A673 (cell line): ENCODE results near the gene P2RX5. TPM values are rescaled to one million over a fixed set of nuclear protein-coding genes. Genes with fewer than 3 reads are reported as not detected.

ENCODE experiments used
- BruUV-seq: library from RNA; stranded (reverse); fragments of 400-500 nt; replicated peaks from 2 replicates; lab custom pipeline; 2021; lab: Mats Ljungman, UMichigan
- CTCF ChIA-PET: fragments of 300-600 bp; sonication (Branson Sonifier 250); formaldehyde crosslinking; loops from one replicate; lab custom pipeline; 2022; ENCODE audit warnings: antibody characterized with exemption; lab: Charles Lee
- POLR2A ChIA-PET: fragments of 300-600 bp; sonication (Branson Sonifier 250); formaldehyde crosslinking; loops from one replicate; lab custom pipeline; 2022; ENCODE audit warnings: antibody characterized with exemption; ENCODE audit not compliant: low non-redundant PET; lab: Charles Lee
- DNase-seq: peaks from one replicate; pipeline ENCODE4 v3.0.0-alpha.2; 2015; ENCODE audit warnings: low spot score
- H3K27ac ChIP-seq: fragments of 200-600 bp; sonication (generic); 2 replicates; pipeline ENCODE4 v1.5.1; 2016; ENCODE audit warnings: mixed run types, low read depth, mild to moderate bottlenecking, mixed read lengths, antibody characterized with exemption, low read length; ENCODE audit not compliant: poor library complexity, severe bottlenecking
- H3K27me3 ChIP-seq: fragments of 200-600 bp; sonication (generic); replicated peaks from 2 replicates; pipeline ENCODE4 v1.6.1; 2017; ENCODE audit warnings: mixed run types, low read depth, mild to moderate bottlenecking, mixed read lengths, antibody characterized with exemption, low read length; ENCODE audit not compliant: insufficient read depth, poor library complexity
- H3K36me3 ChIP-seq: fragments of 200-600 bp; sonication (generic); 2 replicates; pipeline ENCODE4 v1.6.1; 2016; ENCODE audit warnings: mixed run types, mild to moderate bottlenecking, mixed read lengths, antibody characterized with exemption, low read length; ENCODE audit not compliant: insufficient read depth, poor library complexity, severe bottlenecking
- H3K4me1 ChIP-seq: fragments of 200-600 bp; sonication (generic); 2 replicates; pipeline ENCODE4 v1.6.1; 2017; ENCODE audit warnings: mixed run types, mild to moderate bottlenecking, mixed read lengths, antibody characterized with exemption, low read length; ENCODE audit not compliant: insufficient read depth, poor library complexity, severe bottlenecking
- H3K4me3 ChIP-seq: fragments of 200-600 bp; sonication (generic); 2 replicates; pipeline ENCODE4 v1.5.1; 2016; ENCODE audit warnings: low read depth, mixed run types, mild to moderate bottlenecking, mixed read lengths, low read length; ENCODE audit not compliant: poor library complexity, severe bottlenecking
- H3K9me3 ChIP-seq: fragments of 200-600 bp; sonication (generic); 2 replicates; pipeline ENCODE4 v1.6.1; 2016; ENCODE audit warnings: mixed run types, low read depth, mild to moderate bottlenecking, mixed read lengths, antibody characterized with exemption, low read length; ENCODE audit not compliant: poor library complexity, severe bottlenecking
- EZH2 ChIP-seq: fragments of 200-600 bp; sonication (generic); IDR thresholded peaks from 2 replicates; pipeline ENCODE4 v1.6.1; 2017; ENCODE audit warnings: borderline replicate concordance, low read depth, mild to moderate bottlenecking, mixed read lengths, antibody characterized with exemption, low read length; ENCODE audit not compliant: poor library complexity, severe bottlenecking
- intact Hi-C: fragments of 100-400 bp; cut with micrococcal nuclease; formaldehyde crosslinking; loops from one replicate; pipeline ENCODE4 v1.10.0; 2022; ENCODE audit not compliant: unreplicated experiment
- total RNA-seq: library from RNA; stranded (reverse); gene quantifications from 2 replicates; pipeline ENCODE4 v1.2.3, GENCODE V29; 2021
- TF ChIP-seq, protein P1 (sequence below): fragments of 300-800, 200-600 bp; sonication (generic); conservative IDR thresholded peaks from 2 replicates; pipeline ENCODE4 v1.5.1; 2017; ENCODE audit warnings: low read depth, mild to moderate bottlenecking, antibody characterized with exemption, low read length, moderate library complexity, mixed read lengths

P2RX5 gene
- total RNA-seq, 1 experiment from 2014 or later, result 0.45 TPM

DNA sequence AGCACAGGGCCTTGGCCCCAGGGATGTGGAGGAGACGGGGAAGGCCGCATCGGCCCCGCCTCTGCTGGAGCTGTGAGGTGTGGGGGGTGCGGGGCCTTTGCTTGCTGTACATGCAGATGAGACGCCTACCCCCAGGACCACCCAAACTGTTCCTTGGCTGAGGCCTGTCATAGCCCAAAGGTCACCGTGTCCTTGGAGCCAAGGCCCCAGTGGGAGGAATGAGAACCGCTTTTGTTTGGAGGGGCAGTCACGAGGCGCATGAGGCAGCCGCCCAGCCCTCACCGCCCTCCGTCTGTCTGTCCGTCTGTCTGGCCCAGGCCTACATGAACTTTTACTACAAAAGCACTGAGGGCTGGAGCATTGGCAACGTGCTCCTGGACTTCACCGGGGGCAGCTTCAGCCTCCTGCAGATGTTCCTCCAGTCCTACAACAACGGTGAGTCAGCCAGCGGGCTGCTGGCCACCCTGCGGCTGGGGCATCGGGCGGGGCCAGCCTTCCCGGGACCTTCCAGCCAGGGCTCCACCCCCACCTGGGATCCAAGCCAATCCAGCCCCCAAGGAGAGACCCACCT is 36.3 kb downstream of the P2RX5 start:
- Histone ChIP-seq H3K4me1 (no peaks in the 10 kb centered on the region), H3K27ac (no peak overlapping the region), H3K9me3 (no peaks in the 10 kb centered on the region), H3K36me3 (peaks cover 13% of the 10 kb centered on the region), H3K4me3 (no peak overlapping the region), H3K27me3 (no peaks in the 10 kb centered on the region)
- intact Hi-C loops, result no loop called here
- no TSS peak for BruUV-seq
- CTCF ChIA-PET, result no interaction called here
- TF ChIP-seq, protein P1, sequence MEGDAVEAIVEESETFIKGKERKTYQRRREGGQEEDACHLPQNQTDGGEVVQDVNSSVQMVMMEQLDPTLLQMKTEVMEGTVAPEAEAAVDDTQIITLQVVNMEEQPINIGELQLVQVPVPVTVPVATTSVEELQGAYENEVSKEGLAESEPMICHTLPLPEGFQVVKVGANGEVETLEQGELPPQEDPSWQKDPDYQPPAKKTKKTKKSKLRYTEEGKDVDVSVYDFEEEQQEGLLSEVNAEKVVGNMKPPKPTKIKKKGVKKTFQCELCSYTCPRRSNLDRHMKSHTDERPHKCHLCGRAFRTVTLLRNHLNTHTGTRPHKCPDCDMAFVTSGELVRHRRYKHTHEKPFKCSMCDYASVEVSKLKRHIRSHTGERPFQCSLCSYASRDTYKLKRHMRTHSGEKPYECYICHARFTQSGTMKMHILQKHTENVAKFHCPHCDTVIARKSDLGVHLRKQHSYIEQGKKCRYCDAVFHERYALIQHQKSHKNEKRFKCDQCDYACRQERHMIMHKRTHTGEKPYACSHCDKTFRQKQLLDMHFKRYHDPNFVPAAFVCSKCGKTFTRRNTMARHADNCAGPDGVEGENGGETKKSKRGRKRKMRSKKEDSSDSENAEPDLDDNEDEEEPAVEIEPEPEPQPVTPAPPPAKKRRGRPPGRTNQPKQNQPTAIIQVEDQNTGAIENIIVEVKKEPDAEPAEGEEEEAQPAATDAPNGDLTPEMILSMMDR, result no peak
- no peak for TF ChIP-seq EZH2
- POLR2A ChIA-PET, result no interaction called here
- no peak for DNase-seq

DNA sequence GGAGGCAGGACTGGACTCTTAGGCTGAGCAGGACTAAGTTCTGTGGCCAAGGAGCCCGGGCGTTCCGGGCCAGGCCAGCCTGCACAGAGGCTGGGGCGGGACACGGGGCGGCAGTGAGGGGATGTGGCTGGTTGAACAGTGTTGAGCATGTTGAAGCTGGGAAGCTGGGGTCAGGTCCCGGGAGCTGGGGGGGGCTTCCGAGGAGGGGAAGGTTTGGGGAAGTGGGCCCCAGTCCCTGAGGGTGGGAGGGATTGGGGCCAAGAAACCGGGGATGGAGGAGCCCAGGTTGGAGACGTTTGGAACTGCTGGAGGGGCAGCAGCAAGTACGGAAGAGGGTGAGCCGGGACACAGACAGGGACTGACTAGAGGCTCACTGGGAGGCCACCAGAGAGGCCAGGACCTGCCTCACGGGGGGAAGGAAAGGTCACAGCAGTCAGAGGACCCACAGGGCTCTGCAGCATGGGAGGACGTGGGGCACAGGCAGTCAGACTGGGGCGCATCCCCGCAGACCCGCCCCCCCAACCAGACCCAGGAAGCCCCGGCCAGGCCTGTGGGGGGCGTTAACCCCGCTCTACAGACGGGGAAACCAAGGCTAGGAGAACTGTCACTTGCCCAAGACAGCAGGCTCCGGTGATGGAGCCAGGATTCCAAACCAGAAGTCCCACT is 37.0 kb downstream of the P2RX5 start:
- Histone ChIP-seq H3K4me3 (no peak overlapping the region), H3K4me1 (no peaks in the 10 kb centered on the region), H3K9me3 (no peaks in the 10 kb centered on the region), H3K27ac (no peak overlapping the region), H3K36me3 (peaks cover 8% of the 10 kb centered on the region), H3K27me3 (no peaks in the 10 kb centered on the region)
- intact Hi-C loops, result no loop called here
- ChIA-PET CTCF (no interaction called here), POLR2A (no interaction called here)
- TF ChIP-seq, protein P1, result no peak
- TF ChIP-seq EZH2, result no peak
- no TSS peak for BruUV-seq
- DNase-seq, result no peak

DNA sequence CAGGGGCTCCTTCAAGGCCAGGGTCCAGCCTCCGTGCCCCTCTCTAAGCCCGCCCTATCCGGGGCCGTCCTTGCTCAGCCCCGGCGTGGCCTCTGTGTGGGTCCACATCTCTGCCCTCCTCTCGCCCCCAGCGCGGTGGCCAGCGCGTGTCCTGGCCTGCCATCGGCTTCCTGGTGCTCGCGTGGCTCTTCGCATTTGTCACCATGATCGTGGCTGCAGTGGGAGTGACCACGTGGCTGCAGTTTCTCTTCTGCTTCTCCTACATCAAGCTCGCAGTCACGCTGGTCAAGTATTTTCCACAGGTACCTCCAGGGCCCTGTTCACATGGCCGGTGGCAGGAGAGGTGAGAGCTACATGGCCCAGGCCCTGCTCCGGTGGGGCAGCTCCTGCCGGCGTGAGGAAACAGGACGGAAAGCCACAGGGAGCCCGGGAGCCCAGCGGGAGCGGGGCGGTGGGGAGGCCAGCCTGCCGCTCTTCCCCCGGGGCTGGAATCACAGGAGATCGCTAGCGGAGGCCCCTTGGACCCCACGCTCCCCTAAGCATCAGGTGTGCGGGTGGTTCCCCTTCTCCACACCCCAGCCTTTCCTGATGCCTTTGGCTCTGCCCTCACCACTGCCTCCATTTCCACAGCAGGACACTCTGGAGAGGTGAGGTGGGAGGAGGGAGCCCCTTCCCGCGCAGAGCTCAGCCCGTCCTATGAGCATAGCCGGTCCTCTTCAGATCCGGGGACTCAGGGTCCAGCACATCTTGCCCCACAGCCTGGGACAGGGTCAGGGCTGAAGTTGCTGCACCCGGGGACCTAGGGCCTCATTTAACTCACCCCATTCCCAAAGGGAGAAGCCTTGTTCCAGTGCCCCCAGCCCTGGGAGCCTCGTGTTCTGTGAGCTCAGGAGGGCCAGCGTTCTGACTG is 37.8 kb downstream of the P2RX5 start:
- Histone ChIP-seq H3K27ac (no peak overlapping the region), H3K4me3 (no peak overlapping the region), H3K4me1 (no peaks in the 10 kb centered on the region), H3K36me3 (peaks cover 3% of the 10 kb centered on the region), H3K27me3 (no peaks in the 10 kb centered on the region), H3K9me3 (no peaks in the 10 kb centered on the region)
- POLR2A ChIA-PET, result no interaction called here
- intact Hi-C loops, result no loop called here
- no peak for DNase-seq
- TF ChIP-seq EZH2, result no peak
- TF ChIP-seq, protein P1, result no peak
- no TSS peak for BruUV-seq
- CTCF ChIA-PET, result no interaction called here
